ENCODE results near the gene CUTA. TPM values are rescaled to one million over a fixed set of nuclear protein-coding genes. Genes with fewer than 3 reads are reported as not detected.

The CUTA gene
- total RNA-seq, 1 experiment from 2014 or later, result 257 TPM

DNA sequence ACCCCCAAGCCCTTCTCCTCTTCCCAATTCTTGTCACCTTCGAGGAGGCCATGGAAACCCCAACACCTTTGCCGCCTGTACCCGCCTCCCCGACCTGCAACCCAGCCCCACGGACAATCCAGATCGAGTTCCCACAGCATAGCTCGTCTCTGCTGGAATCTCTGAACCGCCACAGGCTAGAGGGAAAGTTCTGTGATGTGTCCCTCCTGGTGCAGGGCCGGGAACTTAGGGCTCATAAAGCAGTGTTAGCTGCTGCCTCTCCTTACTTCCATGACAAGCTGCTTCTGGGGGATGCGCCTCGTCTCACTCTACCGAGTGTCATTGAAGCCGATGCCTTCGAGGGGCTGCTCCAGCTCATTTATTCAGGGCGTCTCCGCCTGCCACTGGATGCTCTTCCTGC is 37.1 kb upstream of the CUTA start:
- no peaks in the 10 kb centered on the region for H3K9me3 Mint-ChIP-seq
- Histone ChIP-seq H4K8ac (replicated peaks; ENCODE audit: insufficient read length, low read depth, low read length) (no peak overlapping the region), H2AK5ac (ENCODE audit: insufficient read length, low read length) (no peak overlapping the region), H4K91ac (ENCODE audit: insufficient read length, low read depth, low read length) (no peak overlapping the region), H3K79me2 (ENCODE audit: insufficient read depth, low read length) (no peaks in the 10 kb centered on the region), H2BK15ac (ENCODE audit: low read depth, low read length) (no peak overlapping the region), H3K56ac (ENCODE audit: insufficient read length, low read depth, low read length) (no peak overlapping the region), H3K9me3 (ENCODE audit: control insufficient read depth, low read depth, low read length) (no peaks in the 10 kb centered on the region), H2BK5ac (ENCODE audit: insufficient read length, low read length) (no peak overlapping the region), H2BK12ac (ENCODE audit: insufficient read length, low read depth, low read length) (no peak overlapping the region), H4K20me1 (ENCODE audit: control insufficient read depth, insufficient read depth, insufficient read length) (no peaks in the 10 kb centered on the region), H3K23ac (ENCODE audit: insufficient read length, low read depth, low read length) (no peak overlapping the region), H3K18ac (ENCODE audit: insufficient read length, low read depth, low read length) (no peak overlapping the region), H3K14ac (ENCODE audit: insufficient read depth, low read length) (no peak overlapping the region), H3K27ac (ENCODE audit: insufficient read length, low read depth, low read length) (no peak overlapping the region), H3K79me1 (ENCODE audit: insufficient read depth, low read depth, low read length, poor library complexity, severe bottlenecking) (no peaks in the 10 kb centered on the region), H2BK20ac (ENCODE audit: low read depth, low read length, poor library complexity, severe bottlenecking) (no peak overlapping the region), H3K27me3 (ENCODE audit: insufficient read depth, low read length) (no peaks in the 10 kb centered on the region), H3K23me2 (ENCODE audit: insufficient read length, low read depth, low read length, poor library complexity, severe bottlenecking) (peaks cover 10% of the 10 kb centered on the region), H2AFZ (ENCODE audit: low read length) (no peak overlapping the region), H3K4me1 (ENCODE audit: insufficient read depth, low read length) (no peaks in the 10 kb centered on the region), H2BK120ac (ENCODE audit: low read depth, low read length, poor library complexity, severe bottlenecking) (no peak overlapping the region), H3T11ph (ENCODE audit: low read length) (no peak overlapping the region), H3K4ac (ENCODE audit: low read depth, low read length) (no peak overlapping the region), H3K4me2 (ENCODE audit: insufficient read depth, insufficient read length, low read length) (peak overlapping the region; percentile 78), H4K5ac (ENCODE audit: insufficient read length, low read depth, low read length) (no peak overlapping the region), H3K9ac (ENCODE audit: extremely low read depth, insufficient read length, low read length) (peak overlapping the region; percentile 75)
- peaks cover 17 to 25% of the 10 kb centered on the region in 2 experiments for H3K4me1 Mint-ChIP-seq
- TF ChIP-seq, protein P1, sequence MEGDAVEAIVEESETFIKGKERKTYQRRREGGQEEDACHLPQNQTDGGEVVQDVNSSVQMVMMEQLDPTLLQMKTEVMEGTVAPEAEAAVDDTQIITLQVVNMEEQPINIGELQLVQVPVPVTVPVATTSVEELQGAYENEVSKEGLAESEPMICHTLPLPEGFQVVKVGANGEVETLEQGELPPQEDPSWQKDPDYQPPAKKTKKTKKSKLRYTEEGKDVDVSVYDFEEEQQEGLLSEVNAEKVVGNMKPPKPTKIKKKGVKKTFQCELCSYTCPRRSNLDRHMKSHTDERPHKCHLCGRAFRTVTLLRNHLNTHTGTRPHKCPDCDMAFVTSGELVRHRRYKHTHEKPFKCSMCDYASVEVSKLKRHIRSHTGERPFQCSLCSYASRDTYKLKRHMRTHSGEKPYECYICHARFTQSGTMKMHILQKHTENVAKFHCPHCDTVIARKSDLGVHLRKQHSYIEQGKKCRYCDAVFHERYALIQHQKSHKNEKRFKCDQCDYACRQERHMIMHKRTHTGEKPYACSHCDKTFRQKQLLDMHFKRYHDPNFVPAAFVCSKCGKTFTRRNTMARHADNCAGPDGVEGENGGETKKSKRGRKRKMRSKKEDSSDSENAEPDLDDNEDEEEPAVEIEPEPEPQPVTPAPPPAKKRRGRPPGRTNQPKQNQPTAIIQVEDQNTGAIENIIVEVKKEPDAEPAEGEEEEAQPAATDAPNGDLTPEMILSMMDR (conservative IDR thresholded peaks at IDR 0.05), result no peak
- DNase-seq, result no peak
- H3K27ac Mint-ChIP-seq, result peak overlapping the region in 2 of 3 experiments; percentile 80 to 95; a peak in 4 of 7 replicates
- H3K27me3 Mint-ChIP-seq (ENCODE audit: low read depth), result peaks cover 5% of the 10 kb centered on the region; the same call in 1 of the 2 replicates
- WGBS (ENCODE audit: extremely low coverage, insufficient read length, low lambda C conversion rate), result no CpG with 5 or more reads among the region's 16 CpGs
- H3K4me3 Mint-ChIP-seq, result peak overlapping the region; percentile 96 to 98
- peaks cover 14 to 54% (median 44%) of the 10 kb centered on the region in 3 experiments for H3K36me3 Mint-ChIP-seq (ENCODE audit: insufficient read depth in 1 of 3, low read depth in 3 of 3)

Measured in H9 (cell line).